Testis (tissue), 3 donors: ENCODE data around the gene CREBBP. TPM values are rescaled to one million over a fixed set of nuclear protein-coding genes. Genes with fewer than 3 reads are reported as not detected.

Experiments used
- DNase-seq: peaks from one replicate; pipeline ENCODE4 v3.0.0-alpha.2; 2019
- H3K27ac ChIP-seq, 2 donors: fragments of 200-600 bp; sonication (generic); one replicate each; pipeline ENCODE4 v1.5.1; 2019
- H3K27me3 ChIP-seq: fragments of 200-600 bp; sonication (generic); one replicate; pipeline ENCODE4 v1.5.1; 2019
- H3K36me3 ChIP-seq: fragments of 200-600 bp; sonication (generic); one replicate; pipeline ENCODE4 v1.5.1; 2017; ENCODE audit warnings: low read depth; ENCODE audit errors: missing control alignments
- H3K4me1 ChIP-seq: fragments of 200-600 bp; sonication (generic); one replicate; pipeline ENCODE4 v1.5.1; 2019
- H3K4me3 ChIP-seq, 2 donors: fragments of 200-600 bp; sonication (generic); one replicate each; pipeline ENCODE4 v1.5.1; 2017 to 2019
- H3K9me3 ChIP-seq: fragments of 200-600 bp; sonication (generic); one replicate; pipeline ENCODE4 v1.5.1; 2017
- CTCF ChIP-seq, 3 experiments: fragments of 450-650 bp in 2 of 3; fragments of 200-600 bp in 1 of 3; sonication (generic) in 1 of 3; IDR thresholded peaks; one replicate each; pipeline ENCODE4 v1.5.1; 2016 to 2019; ENCODE audit warnings: antibody characterized with exemption in 3 of 3, mild to moderate bottlenecking in 2 of 3, moderate library complexity in 1 of 3
- POLR2A ChIP-seq: fragments of 450-650 bp; IDR thresholded peaks from one replicate; pipeline ENCODE4 v1.6.1; 2017; ENCODE audit warnings: antibody characterized with exemption, mild to moderate bottlenecking, moderate library complexity
- WGBS, 2 donors: methylation state at CpG; one replicate each; pipeline ENCODE4 v1.1.5; 2018; 5-methylcytosine and 5-hydroxymethylcytosine counted together
- intact Hi-C: fragments of 100-400 bp; cut with DNase I; formaldehyde crosslinking; loops from one replicate; pipeline ENCODE4 v1.15.1; 2023; ENCODE audit warnings: low total_unique reads
- polyA plus RNA-seq: library from polyadenylated mRNA; stranded (reverse); fragments of 350-450 nt; fragmentation: Illumina TruSeq; extraction: RNeasy Lipid Tissue Mini Kit (QIAGEN cat#74804); gene quantifications from one replicate; pipeline ENCODE4 v1.2.3, GENCODE V29; 2014; ENCODE audit warnings: low read depth, low replicate concordance; ENCODE audit not compliant: insufficient read depth
- total RNA-seq, 2 donors: library from RNA; depleted of rRNA; stranded (reverse); fragments of >200 nt; gene quantifications; one replicate each; pipeline ENCODE4 v1.2.3, GENCODE V29; 2016

CREBBP gene
- total and polyA plus RNA-seq, 3 donors from 2014 or later, result 86.0 to 185 (median 141) TPM

- 80 to 86% methylated on average over 4 of the region's 4 CpGs for WGBS, 2 donors
- DNase-seq, result peak; percentile 6
- H3K27me3 ChIP-seq, result no peaks in the 10 kb centered on the region
- no peak for TF ChIP-seq CTCF (IDR thresholded peaks at IDR 0.05)
- no peak for TF ChIP-seq POLR2A
- peaks cover 14% of the 10 kb centered on the region for H3K4me1 ChIP-seq
- H3K4me3 ChIP-seq, result no peak overlapping the region
- intact Hi-C loops, result no loop called here
- H3K27ac ChIP-seq, result no peak overlapping the region
- no peaks in the 10 kb centered on the region for H3K9me3 ChIP-seq
- H3K36me3 ChIP-seq, result no peaks in the 10 kb centered on the region
These were observed 79.8 kb downstream of the CREBBP start for GRCh38 chr16:3800477-3801270.

GRCh38 chr16:3800019-3800418, 80.5 kb downstream of the CREBBP start:
- Histone ChIP-seq H3K9me3 (no peaks in the 10 kb centered on the region), H3K36me3 (no peaks in the 10 kb centered on the region), H3K4me1 (peaks cover 13% of the 10 kb centered on the region), H3K27ac (no peak overlapping the region), H3K27me3 (no peaks in the 10 kb centered on the region), H3K4me3 (no peak overlapping the region)
- 74 to 88% methylated on average over 7 of the region's 7 CpGs for WGBS, 2 donors
- no peak for TF ChIP-seq POLR2A
- no peak for TF ChIP-seq CTCF (IDR thresholded peaks at IDR 0.05)
- DNase-seq, result no peak
- intact Hi-C loops, result no loop called here

- Histone ChIP-seq H3K4me1 (peaks cover 7% of the 10 kb centered on the region), H3K27me3 (no peaks in the 10 kb centered on the region), H3K36me3 (no peaks in the 10 kb centered on the region), H3K27ac (no peak overlapping the region), H3K9me3 (no peaks in the 10 kb centered on the region), H3K4me3 (no peak overlapping the region)
- WGBS, 2 donors, result 65 to 71% methylated on average over 1 of the region's 1 CpG
- intact Hi-C loops, result no loop called here
- no peak for DNase-seq
- TF ChIP-seq CTCF (IDR thresholded peaks at IDR 0.05) (no peak), POLR2A (no peak)
These were observed 81.2 kb downstream of the CREBBP start for GRCh38 chr16:3799354-3799753.

- no peak for TF ChIP-seq POLR2A
- no peak for TF ChIP-seq CTCF (IDR thresholded peaks at IDR 0.05)
- H3K27me3 ChIP-seq, result no peaks in the 10 kb centered on the region
- DNase-seq, result no peak
- H3K4me3 ChIP-seq, result no peak overlapping the region
- H3K4me1 ChIP-seq, result peaks cover 5% of the 10 kb centered on the region
- intact Hi-C loops, result no loop called here
- no peaks in the 10 kb centered on the region for H3K36me3 ChIP-seq
- WGBS, 2 donors, result 84 to 89% methylated on average over 8 of the region's 8 CpGs
- H3K27ac ChIP-seq, result no peak overlapping the region
- H3K9me3 ChIP-seq, result no peaks in the 10 kb centered on the region
These were observed 81.7 kb downstream of the CREBBP start for GRCh38 chr16:3798838-3799237.
